AG09319 (cell line): ENCODE results near the gene SIRT5.

Experiments used
- DNase-seq: peaks from one replicate; pipeline ENCODE4 v3.0.0-alpha.2; 2010; ENCODE audit warnings: low read depth; ENCODE audit errors: extremely low read depth
- CTCF ChIP-seq: IDR thresholded peaks from 2 replicates; pipeline ENCODE4 v1.5.1; 2011; ENCODE audit warnings: low read depth, mild to moderate bottlenecking, inconsistent platforms, low read length, moderate library complexity

Gene SIRT5

GRCh38 chr6:13553646-13554045 lies 20.8 kb upstream of the SIRT5 start:
- TF ChIP-seq CTCF, result no peak
- DNase-seq, result no peak

GRCh38 chr6:13554929-13555333 lies 19.5 kb upstream of the SIRT5 start:
- no peak for DNase-seq
- no peak for TF ChIP-seq CTCF

GRCh38 chr6:13557841-13558240 lies 16.6 kb upstream of the SIRT5 start:
- TF ChIP-seq CTCF, result no peak
- DNase-seq, result no peak

- TF ChIP-seq CTCF, result no peak
These were observed 15.7 kb upstream of the SIRT5 start for GRCh38 chr6:13558718-13559117.

GRCh38 chr6:13559251-13559650 lies 15.2 kb upstream of the SIRT5 start:
- no peak for DNase-seq
- TF ChIP-seq CTCF, result no peak

More at GRCh38 chr6:13558718-13559117, 15.7 kb upstream of the SIRT5 start:
- DNase-seq, result no peak

- DNase-seq, result no peak
- TF ChIP-seq CTCF, result no peak
These were observed 14.3 kb upstream of the SIRT5 start for GRCh38 chr6:13559968-13560650.

GRCh38 chr6:13560651-13561044 lies 13.8 kb upstream of the SIRT5 start:
- no peak for DNase-seq
- no peak for TF ChIP-seq CTCF
